WTC11 (cell line): ENCODE data around the gene CNTN5. TPM values are rescaled to one million over a fixed set of nuclear protein-coding genes. Genes with fewer than 3 reads are reported as not detected.

Experiments used
- ATAC-seq: fragments of 200-7000 bp; cut with Tn5 transposase; 2 replicates; pipeline ENCODE4 v1.10.0; 2021; ENCODE audit warnings: mild to moderate bottlenecking, moderate library complexity
- CTCF ChIA-PET: fragments of 300-600 bp; sonication (Branson Sonifier 250); formaldehyde crosslinking; loops from one replicate; lab custom pipeline; 2021; ENCODE audit warnings: antibody characterized with exemption; lab: Charles Lee
- POLR2A ChIA-PET: fragments of 350-600 bp; sonication (Branson Sonifier 250); formaldehyde crosslinking; loops from one replicate; lab custom pipeline; 2021; ENCODE audit warnings: antibody characterized with exemption; lab: Charles Lee
- DNase-seq: peaks from one replicate; pipeline ENCODE4 v3.0.0; 2021; ENCODE audit warnings: low spot score
- H3K27ac Mint-ChIP-seq: 2 replicates; pipeline ENCODE4 v1.8.0; 2021; ENCODE audit warnings: mixed read lengths
- H3K27me3 Mint-ChIP-seq: 2 replicates; pipeline ENCODE4 v1.8.0; 2021; ENCODE audit warnings: low read depth, mild to moderate bottlenecking, moderate library complexity, mixed read lengths
- H3K36me3 Mint-ChIP-seq: 2 replicates; pipeline ENCODE4 v1.8.0; 2021; ENCODE audit warnings: mixed read lengths
- H3K4me1 Mint-ChIP-seq: 2 replicates; pipeline ENCODE4 v1.8.0; 2022; ENCODE audit warnings: mixed read lengths
- H3K4me3 Mint-ChIP-seq: 2 replicates; pipeline ENCODE4 v1.8.0; 2021; ENCODE audit warnings: mild to moderate bottlenecking, moderate library complexity, mixed read lengths
- H3K9me3 Mint-ChIP-seq: 2 replicates; pipeline ENCODE4 v1.8.0; 2021; ENCODE audit warnings: mixed read lengths
- AFF4 ChIP-seq: sonication (generic); formaldehyde crosslinking; IDR thresholded peaks from 2 replicates; pipeline ENCODE4 v1.8.1; 2023; ENCODE audit warnings: mild to moderate bottlenecking, missing genetic modification reagents, borderline replicate concordance
- ATF1 ChIP-seq: sonication (generic); formaldehyde crosslinking; IDR thresholded peaks from 2 replicates; pipeline ENCODE4 v1.8.1; 2023; ENCODE audit warnings: mild to moderate bottlenecking, moderate library complexity, missing genetic modification reagents
- ATF3 ChIP-seq: sonication (generic); formaldehyde crosslinking; conservative IDR thresholded peaks from 2 replicates; pipeline ENCODE4 v1.8.1; 2022; ENCODE audit warnings: mild to moderate bottlenecking, missing genetic modification reagents
- FOXP4 ChIP-seq: sonication (generic); formaldehyde crosslinking; IDR thresholded peaks from 2 replicates; pipeline ENCODE4 v1.8.0; 2022; ENCODE audit warnings: mild to moderate bottlenecking, missing genetic modification reagents
- NR3C1 ChIP-seq: sonication (generic); formaldehyde crosslinking; conservative IDR thresholded peaks from 2 replicates; pipeline ENCODE4 v1.8.1; 2023; ENCODE audit warnings: low read depth, mild to moderate bottlenecking, missing genetic modification reagents
- PRDM15 ChIP-seq: sonication (generic); formaldehyde crosslinking; IDR thresholded peaks from 2 replicates; pipeline ENCODE4 v1.8.0; 2022; ENCODE audit warnings: missing genetic modification reagents
- RELA ChIP-seq: sonication (generic); formaldehyde crosslinking; IDR thresholded peaks from 2 replicates; pipeline ENCODE4 v1.8.1; 2022; ENCODE audit warnings: missing genetic modification reagents, mild to moderate bottlenecking, borderline replicate concordance
- SOX15 ChIP-seq: fragments of 250-450 bp; sonication (Bioruptor Pico); IDR thresholded peaks from 2 replicates; pipeline ENCODE4 v1.9.0; 2021; ENCODE audit warnings: mild to moderate bottlenecking
- ZNF219 ChIP-seq: sonication (generic); formaldehyde crosslinking; IDR thresholded peaks from 2 replicates; pipeline ENCODE4 v1.8.0; 2023; ENCODE audit warnings: missing genetic modification reagents, mild to moderate bottlenecking, borderline replicate concordance
- ZNF423 ChIP-seq: fragments of 250-450 bp; sonication (Bioruptor Pico); IDR thresholded peaks from 2 replicates; pipeline ENCODE4 v2.1.2; 2022; ENCODE audit warnings: mild to moderate bottlenecking, moderate library complexity
- total RNA-seq: library from RNA; stranded (reverse); gene quantifications from 3 replicates; pipeline ENCODE4 v1.2.3, GENCODE V29; 2021
- TF ChIP-seq, protein P1 (sequence below): sonication (generic); formaldehyde crosslinking; IDR thresholded peaks from 2 replicates; pipeline ENCODE4 v1.8.1; 2023; ENCODE audit warnings: mild to moderate bottlenecking, moderate library complexity, missing genetic modification reagents
- TF ChIP-seq, protein P2 (sequence below): sonication (generic); formaldehyde crosslinking; IDR thresholded peaks from 2 replicates; pipeline ENCODE4 v1.8.0; 2023; ENCODE audit warnings: mild to moderate bottlenecking, missing genetic modification reagents

Gene CNTN5
- total RNA-seq, 1 experiment from 2014 or later = 0.07 TPM

DNA sequence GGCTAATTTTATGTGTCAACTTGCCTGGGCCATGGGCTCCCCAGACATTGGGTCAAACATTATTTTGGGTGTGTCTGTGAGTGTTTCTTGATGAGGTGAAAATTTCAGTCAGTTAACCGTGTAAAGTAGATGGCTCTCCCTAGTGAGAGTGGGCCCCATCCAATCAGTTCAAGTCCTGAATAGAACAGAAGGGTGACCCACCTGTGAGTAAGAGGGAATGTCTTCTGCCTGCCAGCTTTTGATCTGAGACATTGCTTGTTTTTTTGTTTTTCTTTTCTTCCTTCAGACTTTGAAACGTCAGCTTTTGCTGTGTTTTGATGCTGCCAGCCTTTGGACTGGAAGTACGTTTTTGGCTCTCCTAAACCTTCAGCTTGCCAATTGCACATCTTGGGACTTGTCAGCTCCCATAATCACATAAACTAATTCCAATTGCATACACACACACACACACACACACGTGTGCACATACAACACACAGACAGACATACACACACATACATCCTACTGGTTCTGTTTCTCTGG, 300.1 kb downstream of the CNTN5 start (continued):
- TF ChIP-seq FOXP4 (CRISPR knock-in tag) = no peak
- TF ChIP-seq ATF1 = no peak

- DNase-seq (no peak), ATAC-seq (no peak)
- H3K27me3 Mint-ChIP-seq = no peaks in the 10 kb centered on the region
- H3K36me3 Mint-ChIP-seq = no peaks in the 10 kb centered on the region
- H3K27ac Mint-ChIP-seq = no peak overlapping the region
- TF ChIP-seq, protein P1, sequence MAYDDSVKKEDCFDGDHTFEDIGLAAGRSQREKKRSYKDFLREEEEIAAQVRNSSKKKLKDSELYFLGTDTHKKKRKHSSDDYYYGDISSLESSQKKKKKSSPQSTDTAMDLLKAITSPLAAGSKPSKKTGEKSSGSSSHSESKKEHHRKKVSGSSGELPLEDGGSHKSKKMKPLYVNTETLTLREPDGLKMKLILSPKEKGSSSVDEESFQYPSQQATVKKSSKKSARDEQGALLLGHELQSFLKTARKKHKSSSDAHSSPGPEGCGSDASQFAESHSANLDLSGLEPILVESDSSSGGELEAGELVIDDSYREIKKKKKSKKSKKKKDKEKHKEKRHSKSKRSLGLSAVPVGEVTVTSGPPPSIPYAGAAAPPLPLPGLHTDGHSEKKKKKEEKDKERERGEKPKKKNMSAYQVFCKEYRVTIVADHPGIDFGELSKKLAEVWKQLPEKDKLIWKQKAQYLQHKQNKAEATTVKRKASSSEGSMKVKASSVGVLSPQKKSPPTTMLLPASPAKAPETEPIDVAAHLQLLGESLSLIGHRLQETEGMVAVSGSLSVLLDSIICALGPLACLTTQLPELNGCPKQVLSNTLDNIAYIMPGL (CRISPR knock-in tag) = no peak
- ChIA-PET CTCF (no interaction called here), POLR2A (no interaction called here)
- H3K4me1 Mint-ChIP-seq = peaks cover 11% of the 10 kb centered on the region
- no peaks in the 10 kb centered on the region for H3K9me3 Mint-ChIP-seq
- no peak overlapping the region for H3K4me3 Mint-ChIP-seq
Measured at GRCh38 chr11:99325847-99326246, 305.1 kb downstream of the CNTN5 start.

DNA sequence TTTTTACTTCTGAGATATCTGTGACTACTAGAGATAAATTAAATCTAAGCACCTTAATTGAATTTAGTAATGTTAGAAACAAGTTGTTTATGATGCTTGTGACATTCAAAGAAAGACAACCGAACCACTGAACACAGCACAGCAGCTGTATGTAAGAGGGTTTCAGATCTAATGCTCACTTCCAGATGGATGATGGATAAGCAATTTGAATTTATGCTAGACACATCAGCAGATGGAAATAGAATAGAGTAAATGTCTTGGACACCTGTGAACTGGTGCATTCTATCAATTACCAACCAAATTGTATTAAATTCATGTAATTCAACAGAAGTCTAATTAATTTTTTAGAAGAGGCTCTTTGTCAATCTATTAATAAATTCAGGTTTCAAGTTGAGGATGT, 306.3 kb downstream of the CNTN5 start:
- no peak for TF ChIP-seq ATF3 (CRISPR knock-in tag)
- no peak for TF ChIP-seq ZNF219
- TF ChIP-seq RELA (CRISPR knock-in tag) = no peak
- Mint-ChIP-seq H3K27ac (no peak overlapping the region), H3K9me3 (no peaks in the 10 kb centered on the region), H3K36me3 (no peaks in the 10 kb centered on the region), H3K27me3 (no peaks in the 10 kb centered on the region), H3K4me3 (no peak overlapping the region), H3K4me1 (peaks cover 13% of the 10 kb centered on the region)
- no peak for DNase-seq
- ChIA-PET POLR2A (no interaction called here), CTCF (no interaction called here)
- no peak for ATAC-seq

DNA sequence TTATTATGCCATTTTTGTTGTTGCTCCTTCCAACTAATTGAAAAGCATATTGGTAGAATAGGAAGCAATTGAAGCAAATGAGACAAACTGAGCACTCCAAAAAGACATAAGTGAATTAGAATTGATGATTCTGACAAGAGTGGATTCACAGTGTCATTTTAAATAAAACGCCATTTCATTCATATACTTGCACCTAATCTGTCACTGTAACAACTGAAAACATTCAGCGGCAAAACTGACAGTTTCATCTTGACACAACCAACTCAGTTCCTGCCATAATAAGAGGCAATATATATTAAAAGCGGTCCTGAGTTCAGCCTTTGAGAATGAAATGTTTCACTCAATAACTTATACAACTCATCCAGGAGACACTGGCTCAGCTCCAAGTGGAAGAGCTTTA, 306.8 kb downstream of the CNTN5 start:
- Mint-ChIP-seq H3K9me3 (no peaks in the 10 kb centered on the region), H3K4me3 (no peak overlapping the region), H3K27ac (no peak overlapping the region), H3K27me3 (no peaks in the 10 kb centered on the region), H3K4me1 (peaks cover 13% of the 10 kb centered on the region), H3K36me3 (no peaks in the 10 kb centered on the region)
- ChIA-PET POLR2A (no interaction called here), CTCF (no interaction called here)
- DNase-seq (no peak), ATAC-seq (no peak)
- TF ChIP-seq, protein P2, sequence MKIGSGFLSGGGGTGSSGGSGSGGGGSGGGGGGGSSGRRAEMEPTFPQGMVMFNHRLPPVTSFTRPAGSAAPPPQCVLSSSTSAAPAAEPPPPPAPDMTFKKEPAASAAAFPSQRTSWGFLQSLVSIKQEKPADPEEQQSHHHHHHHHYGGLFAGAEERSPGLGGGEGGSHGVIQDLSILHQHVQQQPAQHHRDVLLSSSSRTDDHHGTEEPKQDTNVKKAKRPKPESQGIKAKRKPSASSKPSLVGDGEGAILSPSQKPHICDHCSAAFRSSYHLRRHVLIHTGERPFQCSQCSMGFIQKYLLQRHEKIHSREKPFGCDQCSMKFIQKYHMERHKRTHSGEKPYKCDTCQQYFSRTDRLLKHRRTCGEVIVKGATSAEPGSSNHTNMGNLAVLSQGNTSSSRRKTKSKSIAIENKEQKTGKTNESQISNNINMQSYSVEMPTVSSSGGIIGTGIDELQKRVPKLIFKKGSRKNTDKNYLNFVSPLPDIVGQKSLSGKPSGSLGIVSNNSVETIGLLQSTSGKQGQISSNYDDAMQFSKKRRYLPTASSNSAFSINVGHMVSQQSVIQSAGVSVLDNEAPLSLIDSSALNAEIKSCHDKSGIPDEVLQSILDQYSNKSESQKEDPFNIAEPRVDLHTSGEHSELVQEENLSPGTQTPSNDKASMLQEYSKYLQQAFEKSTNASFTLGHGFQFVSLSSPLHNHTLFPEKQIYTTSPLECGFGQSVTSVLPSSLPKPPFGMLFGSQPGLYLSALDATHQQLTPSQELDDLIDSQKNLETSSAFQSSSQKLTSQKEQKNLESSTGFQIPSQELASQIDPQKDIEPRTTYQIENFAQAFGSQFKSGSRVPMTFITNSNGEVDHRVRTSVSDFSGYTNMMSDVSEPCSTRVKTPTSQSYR (CRISPR knock-in tag) = no peak
- TF ChIP-seq PRDM15 (CRISPR knock-in tag) (no peak), AFF4 (CRISPR knock-in tag) (no peak), NR3C1 (CRISPR knock-in tag) (no peak), SOX15 (no peak), ZNF423 (no peak)
